ENCODE measurements around the gene CENPN. TPM values are rescaled to one million over a fixed set of nuclear protein-coding genes. Genes with fewer than 3 reads are reported as not detected.

CENPN gene
- total RNA-seq, 1 experiment from 2014 or later = 173 TPM

GRCh38 chr16:81070979-81071378, 64.0 kb downstream of the CENPN start:
- in situ Hi-C loops (cut with HindIII; ENCODE audit: low sequenced_read_pairs) = no loop called here
- no peak for DNase-seq (ENCODE audit: low spot score)

GRCh38 chr16:81071805-81072204, 64.8 kb downstream of the CENPN start:
- in situ Hi-C loops (cut with HindIII; ENCODE audit: low sequenced_read_pairs) = no loop called here
- DNase-seq (ENCODE audit: low spot score) = no peak

GRCh38 chr16:81073560-81074330, 66.7 kb downstream of the CENPN start:
- DNase-seq (ENCODE audit: low spot score) = no peak
- in situ Hi-C loops (cut with HindIII; ENCODE audit: low sequenced_read_pairs) = no loop called here

- in situ Hi-C loops (cut with HindIII; ENCODE audit: low sequenced_read_pairs) = no loop called here
- DNase-seq (ENCODE audit: low spot score) = peak; percentile 94
Observed at GRCh38 chr16:81076566-81077075, 69.6 kb downstream of the CENPN start.

- in situ Hi-C loops (cut with HindIII; ENCODE audit: low sequenced_read_pairs) = no loop called here
- DNase-seq (ENCODE audit: low spot score) = peak; percentile 98
Observed at GRCh38 chr16:81077076-81077940, 70.3 kb downstream of the CENPN start, which contains the start of gene C16orf46. Gene C16orf46 (minus strand): TSS chr16:81077238. CDS start chr16:81063955, 13,283 bp downstream.

GRCh38 chr16:81080233-81080632, 73.2 kb downstream of the CENPN start:
- in situ Hi-C loops (cut with HindIII; ENCODE audit: low sequenced_read_pairs) = loop anchor here (5.0 kb wide), 1 partner anchor 48 kb away; no protein-coding TSS in a partner anchor

GRCh38 chr16:81081014-81081413, 74.0 kb downstream of the CENPN start:
- DNase-seq (ENCODE audit: low spot score) = no peak
- in situ Hi-C loops (cut with HindIII; ENCODE audit: low sequenced_read_pairs) = loop anchor here (5.0 kb wide), 1 partner anchor 49 kb away; no protein-coding TSS in a partner anchor

More at GRCh38 chr16:81080233-81080632, 73.2 kb downstream of the CENPN start:
- peak; percentile 15 for DNase-seq (ENCODE audit: low spot score)

Other genes with a start within 250 kb of the CENPN start
- 0.10 and 0.37 TPM in 2 replicates for gene CDYL2, start 202.6 kb upstream of the CENPN start, total RNA-seq (2014; rRNA removed; shearing (Covaris generic))
- gene CMC2, start 329 bp upstream of the CENPN start, total RNA-seq (2014; rRNA removed; shearing (Covaris generic)) = 89.8 and 180 TPM in 2 replicates
- 46.9 and 59.6 TPM in 2 replicates for gene ATMIN, start 28.6 kb downstream of the CENPN start, total RNA-seq (2014; rRNA removed; shearing (Covaris generic))
- gene C16orf46, start 70.0 kb downstream of the CENPN start, total RNA-seq (2014; rRNA removed; shearing (Covaris generic)) = 1.4 TPM in 1 of 2 replicates, not detected in the other
- gene GCSH, start 89.2 kb downstream of the CENPN start, total RNA-seq (2014; rRNA removed; shearing (Covaris generic)) = 122 and 128 TPM in 2 replicates
- not detected in 2 replicates for gene BCO1, start 231.5 kb downstream of the CENPN start, total RNA-seq (2014; rRNA removed; shearing (Covaris generic))